ENCODE data around the gene ITFG2. TPM values are rescaled to one million over a fixed set of nuclear protein-coding genes. Genes with fewer than 3 reads are reported as not detected.

ITFG2 gene
- total and polyA plus RNA-seq, 9 of the 15 experiments (the other 6 are each of a cell fraction or from before 2014, with no cell fraction given): 15.0 to 22.8 (median 19.4) TPM

- TF ChIP-seq CBX2 (IDR thresholded peaks at IDR 0.05; ENCODE audit: insufficient read depth, low read length, poor library complexity, severe bottlenecking) (no peak), TCFL5 (CRISPR knock-in tag; conservative IDR thresholded peaks at IDR 0.05) (no peak), NFIC (IDR thresholded peaks at IDR 0.05) (peak; percentile 62), POLR2AphosphoS5 (IDR thresholded peaks at IDR 0.05; ENCODE audit: control insufficient read depth, insufficient read depth, low read depth, low read length) (no peak), ZNF24 (IDR thresholded peaks at IDR 0.05) (no peak), POLR2G (IDR thresholded peaks at IDR 0.05; ENCODE audit: low read depth, low read length) (no peak), ARNT (IDR thresholded peaks at IDR 0.05) (no peak)
- Histone ChIP-seq H3K9me3 (replicated peaks; ENCODE audit: control insufficient read depth, insufficient read depth, low read depth, low read length) (no peaks in the 10 kb centered on the region), H4K20me1 (replicated peaks; ENCODE audit: control insufficient read depth, insufficient read depth, low read length) (peaks cover 16% of the 10 kb centered on the region; the same call in 1 of the 2 replicates), H3K27me3 (ENCODE audit: control insufficient read depth in 2 of 2, insufficient read depth in 2 of 2, low read length in 2 of 2) (no peaks in the 10 kb centered on the region), H3K4me1 (replicated peaks in 1 of 2; ENCODE audit: control insufficient read depth in 2 of 2, insufficient read depth in 2 of 2, low read length in 2 of 2) (peaks cover 5 to 10% of the 10 kb centered on the region in 2 experiments; a peak in 3 of 5 replicates), H3K4me3 (no peak overlapping the region), H3K4me2 (ENCODE audit: insufficient read depth, low read length) (no peak overlapping the region), H3K79me2 (ENCODE audit: control insufficient read depth, insufficient read depth, low read length) (peaks cover 26% of the 10 kb centered on the region), H3K9me1 (ENCODE audit: control insufficient read depth, insufficient read depth, low read length) (no peaks in the 10 kb centered on the region), H3K36me3 (ENCODE audit: control insufficient read depth, insufficient read depth, low read length) (peaks cover 98% of the 10 kb centered on the region), H3K9ac (ENCODE audit: insufficient read depth in 1 of 2, low read depth in 2 of 2, low read length in 2 of 2) (no peak overlapping the region), H3K27ac (ENCODE audit: extremely low read depth, low read depth, low read length) (no peak overlapping the region), H2AFZ (ENCODE audit: low read depth, low read length) (no peak overlapping the region)
- ChIA-PET POLR2A (no interaction called here), CTCF (ENCODE audit: low intra/inter-chr PET ratio) (no interaction called here)
- ATAC-seq: no peak
- no TSS peak for BruUV-seq (replicated peaks)
- DNase-seq (ENCODE audit: extremely low read depth in 1 of 4, low spot score in 3 of 4): no peak
- in situ Hi-C loops (cut with MboI): no loop called here
- WGBS (ENCODE audit: insufficient coverage, low coverage, missing lambda C conversion rate): 97% methylated on average over 8 of the region's 16 CpGs
- no peak for FAIRE-seq
- intact Hi-C loops (cut with micrococcal nuclease): no loop called here
Measured at GRCh38 chr12:2801044-2801783, 11.3 kb upstream of the ITFG2 start.

Measured in K562 (cell line).